H1 (cell line): Measurements from ENCODE around the gene CAMK2D.

Source experiments
- ASH2L ChIP-seq: fragments of 200-600, 300-600 bp; sonication (generic); IDR thresholded peaks from one replicate; pipeline ENCODE4 v1.7.1; 2017; ENCODE audit warnings: low read length
- CHD2 ChIP-seq: IDR thresholded peaks from 2 replicates; pipeline ENCODE4 v1.6.1; 2012; ENCODE audit warnings: low read length, improper control_type of control experiment
- EZH2 ChIP-seq: fragments of 200-600 bp; sonication (generic); IDR thresholded peaks from 2 replicates; pipeline ENCODE4 v1.7.1; 2012; ENCODE audit warnings: low read depth, mild to moderate bottlenecking, moderate library complexity, low read length, inconsistent platforms; ENCODE audit not compliant: severe bottlenecking
- GABPA ChIP-seq: IDR thresholded peaks from 2 replicates; pipeline ENCODE4 v1.6.1; 2011; ENCODE audit warnings: mild to moderate bottlenecking, low read length, moderate library complexity, borderline replicate concordance; ENCODE audit not compliant: insufficient read depth
- POLR2A ChIP-seq, 2 experiments: IDR thresholded peaks; 1 replicate in 1 of 2; 2 replicates in 1 of 2; pipeline ENCODE4 v1.6.1; 2011; ENCODE audit warnings: low read depth in 2 of 2, low read length in 2 of 2, mild to moderate bottlenecking in 2 of 2; ENCODE audit errors: control extremely low read depth in 1 of 2
- RAD21 ChIP-seq, 2 experiments: IDR thresholded peaks in 1 of 2; conservative IDR thresholded peaks in 1 of 2; 2 replicates each; pipeline ENCODE4 v1.6.1; 2011; ENCODE audit warnings: low read depth in 2 of 2, low read length in 2 of 2, improper control_type of control experiment in 1 of 2, inconsistent platforms in 1 of 2, mild to moderate bottlenecking in 1 of 2, moderate library complexity in 1 of 2
- SIN3A ChIP-seq, 2 experiments: IDR thresholded peaks in 1 of 2; conservative IDR thresholded peaks in 1 of 2; 2 replicates each; pipeline ENCODE4 v1.6.1; 2011 to 2012; ENCODE audit warnings: low read length in 2 of 2, improper control_type of control experiment in 1 of 2, low read depth in 1 of 2, mild to moderate bottlenecking in 1 of 2
- TAF1 ChIP-seq: IDR thresholded peaks from 2 replicates; pipeline ENCODE4 v1.6.1; 2011; ENCODE audit warnings: mild to moderate bottlenecking, low read depth, low read length
- TF ChIP-seq, protein P1 (sequence below), 3 experiments: IDR thresholded peaks; 1 replicate in 2 of 3; 2 replicates in 1 of 3; pipeline versions ENCODE4 v1.5.1 to v1.6.1; 2011; ENCODE audit warnings: low read length in 3 of 3, mild to moderate bottlenecking in 3 of 3, inconsistent platforms in 2 of 3, low read depth in 1 of 3, moderate library complexity in 1 of 3; ENCODE audit not compliant: insufficient read depth in 1 of 3; ENCODE audit errors: control extremely low read depth in 1 of 3

DNA sequence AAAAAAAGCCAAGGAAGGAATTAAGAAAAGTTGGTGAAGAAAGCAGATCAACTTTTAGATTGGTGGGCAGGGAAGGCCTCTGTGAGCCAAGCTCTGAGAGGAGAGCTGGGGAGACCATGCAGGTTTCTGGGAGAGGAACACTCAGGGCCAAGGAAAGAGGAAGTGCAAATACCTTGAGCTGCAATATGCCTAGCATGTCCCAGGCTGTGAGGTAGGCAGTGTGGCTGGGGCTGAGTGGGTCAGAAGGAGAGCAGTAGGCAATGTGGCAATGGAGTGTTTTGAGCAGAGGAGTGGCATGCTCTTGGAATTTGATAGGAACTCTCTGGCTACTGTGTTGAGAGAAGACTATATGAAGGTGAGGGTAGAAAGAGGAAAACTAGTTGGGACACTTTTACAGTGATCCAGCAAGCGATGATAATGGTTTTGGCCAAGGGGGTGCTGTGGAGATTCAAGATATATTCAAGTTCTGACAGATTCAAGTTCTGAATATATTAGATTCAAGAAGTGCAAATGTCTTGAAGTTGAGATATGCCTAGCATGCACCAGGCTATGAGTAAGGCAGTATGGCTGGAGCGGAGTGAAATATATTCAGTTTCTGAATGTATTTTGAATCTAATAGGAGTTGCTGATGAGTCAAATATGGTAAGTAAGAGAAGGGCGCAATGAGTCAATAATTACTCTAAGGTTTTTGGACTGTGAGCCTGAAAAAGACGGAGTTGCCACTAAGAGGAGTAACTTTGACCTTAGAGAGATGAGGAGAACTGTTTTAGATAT, 172.5 kb downstream of the CAMK2D start:
- TF ChIP-seq, protein P1, sequence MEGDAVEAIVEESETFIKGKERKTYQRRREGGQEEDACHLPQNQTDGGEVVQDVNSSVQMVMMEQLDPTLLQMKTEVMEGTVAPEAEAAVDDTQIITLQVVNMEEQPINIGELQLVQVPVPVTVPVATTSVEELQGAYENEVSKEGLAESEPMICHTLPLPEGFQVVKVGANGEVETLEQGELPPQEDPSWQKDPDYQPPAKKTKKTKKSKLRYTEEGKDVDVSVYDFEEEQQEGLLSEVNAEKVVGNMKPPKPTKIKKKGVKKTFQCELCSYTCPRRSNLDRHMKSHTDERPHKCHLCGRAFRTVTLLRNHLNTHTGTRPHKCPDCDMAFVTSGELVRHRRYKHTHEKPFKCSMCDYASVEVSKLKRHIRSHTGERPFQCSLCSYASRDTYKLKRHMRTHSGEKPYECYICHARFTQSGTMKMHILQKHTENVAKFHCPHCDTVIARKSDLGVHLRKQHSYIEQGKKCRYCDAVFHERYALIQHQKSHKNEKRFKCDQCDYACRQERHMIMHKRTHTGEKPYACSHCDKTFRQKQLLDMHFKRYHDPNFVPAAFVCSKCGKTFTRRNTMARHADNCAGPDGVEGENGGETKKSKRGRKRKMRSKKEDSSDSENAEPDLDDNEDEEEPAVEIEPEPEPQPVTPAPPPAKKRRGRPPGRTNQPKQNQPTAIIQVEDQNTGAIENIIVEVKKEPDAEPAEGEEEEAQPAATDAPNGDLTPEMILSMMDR (IDR thresholded peaks at IDR 0.05; ENCODE audit: control extremely low read depth in 1 of 3, insufficient read depth in 1 of 3, low read depth in 1 of 3, low read length in 3 of 3): no peak
- TF ChIP-seq GABPA (no peak), TAF1 (no peak), EZH2 (no peak), ASH2L (no peak), SIN3A (conservative IDR thresholded peaks at IDR 0.05 in 1 of 2, IDR thresholded peaks at IDR 0.05 in 1 of 2; ENCODE audit: low read depth in 1 of 2, low read length in 2 of 2) (no peak), CHD2 (no peak), RAD21 (IDR thresholded peaks at IDR 0.05 in 1 of 2, conservative IDR thresholded peaks at IDR 0.05 in 1 of 2; ENCODE audit: low read depth in 2 of 2, low read length in 2 of 2) (no peak), POLR2A (IDR thresholded peaks at IDR 0.05; ENCODE audit: control extremely low read depth in 1 of 2, low read depth in 2 of 2, low read length in 2 of 2) (no peak)
